SH-SY5Y (cell line): ENCODE results near the gene PPFIBP2.

Source experiments
- GATA2 ChIP-seq: IDR thresholded peaks from 2 replicates; pipeline ENCODE4 v1.6.1; 2011; ENCODE audit warnings: mild to moderate bottlenecking, low read depth, low read length
- GATA3 ChIP-seq: IDR thresholded peaks from 2 replicates; pipeline ENCODE4 v1.6.1; 2011; ENCODE audit warnings: low read depth, mild to moderate bottlenecking, low read length, moderate library complexity

The PPFIBP2 gene

DNA sequence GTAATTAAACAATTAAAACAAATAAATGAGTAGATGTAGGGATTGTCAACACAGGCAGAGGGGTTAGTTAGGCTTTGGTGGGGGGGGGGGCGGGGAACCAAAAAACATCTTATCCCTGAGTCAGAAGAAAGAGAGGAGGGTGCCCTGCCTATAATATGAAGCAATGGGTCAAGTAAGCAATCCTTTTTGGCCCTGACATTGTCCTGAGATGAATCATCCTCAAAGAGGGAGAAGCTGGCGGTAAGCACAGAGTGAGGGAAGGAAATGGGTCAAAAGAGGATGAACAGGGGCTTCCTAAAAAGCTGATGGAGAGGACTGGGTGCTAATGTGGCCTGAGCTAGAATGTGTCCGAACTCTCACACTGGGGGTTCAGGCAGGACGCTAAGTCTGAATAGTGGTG is 23.7 kb upstream of the PPFIBP2 start:
- no peak for TF ChIP-seq GATA2
- no peak for TF ChIP-seq GATA3

DNA sequence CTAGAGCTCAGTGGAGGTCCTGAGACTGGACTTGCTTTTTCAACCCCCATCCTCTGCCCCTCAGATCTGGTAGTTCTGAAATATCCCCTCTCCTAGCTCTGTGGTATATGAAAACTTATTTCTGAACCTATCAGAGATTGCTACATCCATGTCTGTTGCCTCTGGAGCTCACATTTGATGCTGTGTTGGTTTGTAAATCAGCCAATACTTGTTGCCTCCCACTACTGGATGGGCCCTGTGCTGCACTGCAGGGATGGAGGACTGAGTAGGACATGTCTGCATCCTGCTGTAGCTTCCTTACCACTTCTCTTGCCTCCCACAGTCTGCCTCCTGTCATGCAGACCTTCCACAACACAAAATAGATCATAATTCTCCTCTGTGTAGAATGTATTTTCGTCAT is 23.3 kb upstream of the PPFIBP2 start:
- no peak for TF ChIP-seq GATA2
- TF ChIP-seq GATA3 = no peak

DNA sequence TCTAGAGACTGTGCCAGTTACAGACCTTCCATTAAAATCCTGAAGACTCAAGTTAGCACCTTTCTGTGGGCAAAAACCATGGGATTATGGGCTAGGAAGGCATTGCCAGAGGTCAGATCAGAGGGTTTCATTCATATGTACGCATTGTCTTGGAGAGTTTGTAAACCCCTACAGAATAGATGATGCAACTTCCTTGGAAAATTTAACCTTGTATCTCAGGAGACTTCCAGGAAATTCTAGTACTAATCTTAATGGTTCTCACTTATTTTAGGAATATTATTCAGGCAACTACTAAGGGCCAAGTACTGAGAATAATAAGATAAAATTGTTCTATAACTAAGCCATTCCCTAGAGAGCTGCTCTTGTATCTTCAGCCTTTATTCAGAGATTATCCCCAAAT is 21.5 kb upstream of the PPFIBP2 start:
- TF ChIP-seq GATA2 (no peak), GATA3 (no peak)

DNA sequence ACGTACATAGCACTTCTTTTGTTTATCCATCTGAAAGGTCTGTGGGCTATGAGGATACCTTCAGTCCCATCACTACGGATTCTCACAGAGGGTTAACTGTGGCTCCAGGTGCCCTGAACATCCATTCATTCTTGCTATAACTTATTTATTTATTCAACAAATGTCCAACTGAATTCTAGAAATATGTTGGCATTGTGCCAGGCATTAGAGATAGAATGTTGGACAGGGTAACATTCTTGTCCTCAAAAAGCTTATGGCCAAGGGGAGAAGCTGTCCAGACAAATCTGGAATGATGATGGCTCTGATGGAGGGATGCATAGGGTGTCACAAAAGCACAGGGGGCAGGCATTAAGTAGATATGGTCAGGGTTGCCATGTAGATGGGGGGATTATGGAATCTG is 20.1 kb upstream of the PPFIBP2 start:
- TF ChIP-seq GATA2 (no peak), GATA3 (no peak)

DNA sequence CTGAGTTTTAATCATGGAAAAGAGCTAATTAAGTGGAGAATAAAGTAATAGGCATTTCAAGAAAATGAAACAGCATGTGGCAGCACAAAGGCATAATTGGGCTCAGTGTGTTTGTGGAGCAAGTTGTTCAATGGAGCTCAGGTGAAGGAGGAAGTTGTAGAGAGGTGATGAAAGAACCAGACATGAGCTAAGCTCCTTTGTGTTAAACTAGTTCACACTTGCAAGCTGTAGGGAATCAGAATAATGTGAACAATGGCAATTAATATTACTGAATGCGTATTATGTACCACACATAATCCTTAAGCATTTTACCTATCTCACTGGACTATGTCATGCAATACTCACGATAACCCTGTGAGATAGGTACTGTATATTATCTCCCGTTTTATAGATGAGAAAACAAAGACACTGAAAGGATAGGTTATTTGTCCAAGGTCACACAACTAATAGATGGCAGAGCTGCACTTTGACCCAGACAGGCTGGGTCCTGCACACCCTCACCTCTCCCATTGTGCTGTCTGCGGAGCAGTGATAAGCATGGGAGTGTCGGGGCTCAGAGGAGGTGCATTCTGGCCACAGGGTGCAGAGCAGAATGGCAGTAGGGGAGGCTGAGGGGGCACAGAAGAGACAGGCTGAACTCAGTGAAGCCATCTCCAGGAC is 19.6 kb upstream of the PPFIBP2 start:
- TF ChIP-seq GATA2 = no peak
- TF ChIP-seq GATA3 = no peak

DNA sequence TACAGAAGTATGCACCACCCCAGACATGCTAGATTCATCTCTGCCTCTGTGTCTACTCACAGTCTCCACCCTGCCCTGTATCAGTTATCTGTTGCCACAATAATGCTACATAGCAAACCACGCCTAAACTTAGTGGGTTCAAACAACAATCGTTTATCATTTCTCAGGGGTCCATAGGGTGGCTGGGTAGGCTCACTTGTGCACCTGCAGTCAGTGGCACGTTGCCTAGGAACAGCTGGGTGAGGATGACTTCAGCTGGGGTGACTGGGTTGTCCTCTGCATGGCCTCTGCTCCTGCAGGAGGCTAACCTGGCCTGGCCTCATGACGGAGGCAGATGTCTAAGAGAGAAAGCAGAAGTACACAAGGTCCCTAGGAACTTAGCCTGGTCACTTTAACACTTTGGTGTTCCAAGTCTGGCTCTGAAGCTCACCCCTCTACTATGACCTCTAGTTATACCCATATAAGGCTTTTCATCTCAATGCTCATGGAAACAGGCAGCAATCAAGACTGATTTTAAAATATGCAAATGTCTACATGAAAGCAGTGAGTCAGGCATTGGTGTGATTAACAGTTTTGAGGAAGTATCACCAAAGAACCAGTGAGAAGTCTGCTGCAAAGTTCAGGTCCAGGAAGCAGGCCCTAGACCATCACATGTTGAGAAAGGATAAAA is 17.8 kb upstream of the PPFIBP2 start:
- no peak for TF ChIP-seq GATA2
- TF ChIP-seq GATA3 = no peak

DNA sequence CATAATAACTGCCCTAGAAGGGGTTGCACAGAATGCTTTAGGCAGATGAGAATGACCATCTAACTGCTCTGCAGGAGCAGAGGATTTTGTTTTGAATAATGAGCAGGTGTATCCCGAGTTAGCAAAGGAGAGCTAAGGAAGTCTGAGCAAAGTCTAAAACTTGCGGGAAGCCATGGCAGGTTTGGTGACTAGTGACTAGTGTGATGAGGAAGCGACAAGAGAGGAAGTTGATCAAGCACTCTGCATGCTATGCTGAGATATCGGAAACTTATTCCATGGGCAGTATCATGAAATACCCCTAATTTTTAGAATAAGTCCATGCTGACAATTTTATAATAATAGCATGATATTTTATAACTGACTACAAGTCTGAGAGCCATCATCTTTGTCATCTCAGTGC is 15.6 kb upstream of the PPFIBP2 start:
- TF ChIP-seq GATA2 = no peak
- no peak for TF ChIP-seq GATA3

DNA sequence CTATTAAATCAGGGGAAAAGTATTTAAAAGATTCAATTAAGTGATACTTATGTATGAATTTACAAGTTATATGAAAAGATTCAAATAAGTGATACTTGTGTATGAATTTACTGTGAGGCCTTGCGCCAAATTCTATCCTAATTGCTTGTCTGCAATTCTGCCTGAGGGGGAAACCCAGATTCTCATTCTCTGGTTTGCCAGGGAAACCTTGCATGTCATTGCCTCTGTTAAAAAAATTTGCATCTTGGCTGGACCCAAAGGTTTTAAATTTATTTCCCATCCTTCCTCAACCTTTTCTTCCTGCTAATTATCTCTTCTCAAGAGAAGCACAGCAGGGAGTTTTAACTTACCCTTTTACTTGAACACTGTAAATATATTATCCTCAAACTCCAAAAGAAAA is 14.7 kb upstream of the PPFIBP2 start:
- no peak for TF ChIP-seq GATA2
- no peak for TF ChIP-seq GATA3

DNA sequence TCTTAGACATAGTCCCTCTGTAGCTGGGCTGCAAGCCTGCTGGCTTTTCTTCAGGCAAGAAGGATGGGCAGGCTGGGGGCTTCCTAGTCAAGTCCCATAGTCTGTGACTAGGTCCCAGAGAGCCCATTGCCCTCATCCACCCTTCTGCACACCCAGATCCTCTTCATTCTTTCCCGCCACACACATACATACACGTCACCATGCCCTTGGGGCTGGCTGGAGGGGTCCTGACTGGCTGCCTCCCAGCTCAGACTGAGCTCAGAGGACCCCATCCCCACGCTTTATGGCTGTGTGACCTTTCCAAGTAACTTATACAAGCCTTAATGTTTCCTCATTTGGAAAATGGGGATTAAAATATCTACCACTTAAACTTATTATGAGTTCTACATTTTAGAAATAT is 13.5 kb upstream of the PPFIBP2 start:
- TF ChIP-seq GATA3 (no peak), GATA2 (no peak)

DNA sequence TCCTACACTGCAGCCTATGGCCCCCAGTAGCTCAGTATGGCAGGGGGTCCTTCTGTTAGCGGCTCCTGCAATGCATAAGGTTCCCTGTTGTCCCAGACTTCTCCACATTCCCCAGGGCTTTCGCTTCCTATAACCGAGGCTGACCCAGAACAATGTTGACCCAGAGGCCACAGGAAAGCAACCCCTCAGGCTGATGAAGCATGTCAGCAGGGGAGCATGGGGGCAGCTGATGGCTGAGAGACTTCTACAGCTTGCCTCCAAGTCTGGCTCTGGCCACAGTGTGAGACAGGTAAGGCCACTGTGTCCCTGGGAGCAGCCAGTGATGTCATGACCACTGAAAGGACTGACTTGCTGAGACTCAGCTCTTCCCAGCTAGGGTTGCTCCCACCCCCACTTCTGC is 12.5 kb upstream of the PPFIBP2 start:
- TF ChIP-seq GATA3 = no peak
- no peak for TF ChIP-seq GATA2

DNA sequence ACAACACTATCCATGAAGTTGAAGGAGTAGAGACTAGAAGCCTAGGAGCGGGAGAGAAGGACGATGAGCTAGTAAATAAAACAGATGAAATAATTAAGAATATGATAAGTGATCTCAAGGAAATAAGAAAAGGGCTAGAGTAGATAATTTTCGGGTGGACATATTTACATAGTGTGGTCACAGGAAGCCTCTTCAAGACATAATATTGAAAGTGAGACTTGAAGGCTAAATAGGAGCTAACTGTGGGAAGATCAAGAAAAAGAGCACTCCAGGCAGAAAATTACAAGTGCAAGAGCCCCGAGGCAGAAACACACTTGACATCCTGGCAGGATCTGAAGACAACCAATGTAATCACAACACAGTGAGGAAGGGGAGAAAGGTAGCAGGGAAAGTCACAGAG is 11.9 kb upstream of the PPFIBP2 start:
- TF ChIP-seq GATA2 (no peak), GATA3 (no peak)

DNA sequence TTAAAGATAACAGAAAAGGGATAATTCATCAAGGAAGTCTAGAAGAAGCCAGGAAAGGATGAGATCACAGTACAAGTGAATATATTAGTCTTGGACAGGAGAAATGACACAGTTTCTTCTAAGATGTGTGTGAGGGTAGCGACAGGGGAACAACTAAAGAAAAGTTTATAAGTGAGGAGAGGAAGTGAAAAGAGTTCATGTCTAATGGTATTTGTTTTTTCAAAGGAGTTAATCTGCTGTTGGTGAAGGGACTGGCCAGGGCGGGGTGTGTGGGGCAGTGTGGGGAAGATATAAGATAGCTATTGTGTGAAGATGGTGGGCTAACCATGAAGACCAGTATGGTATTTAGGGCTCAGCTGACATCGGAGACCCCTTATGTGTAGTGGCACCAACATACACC is 7.6 kb upstream of the PPFIBP2 start:
- TF ChIP-seq GATA3 = no peak
- no peak for TF ChIP-seq GATA2

DNA sequence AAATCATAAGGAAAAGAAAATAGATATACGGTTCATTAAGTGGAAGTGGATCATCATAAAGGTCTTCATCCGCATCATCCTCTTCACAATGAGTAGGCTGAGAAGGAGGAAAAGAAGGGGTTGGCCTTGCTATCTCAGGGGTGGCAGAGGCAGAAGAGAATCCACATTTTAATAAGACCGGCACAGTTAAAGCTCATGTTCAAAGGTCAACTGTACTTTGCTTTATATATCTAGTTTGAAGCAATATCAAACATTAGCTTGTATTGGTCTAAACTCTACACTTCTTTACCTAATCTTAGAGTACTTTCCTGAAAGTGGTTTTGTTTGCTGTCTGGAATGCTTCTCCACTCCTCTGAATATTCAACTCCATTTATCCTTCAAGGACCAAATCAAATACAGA is 5.7 kb upstream of the PPFIBP2 start:
- TF ChIP-seq GATA2 = no peak
- TF ChIP-seq GATA3 = no peak

DNA sequence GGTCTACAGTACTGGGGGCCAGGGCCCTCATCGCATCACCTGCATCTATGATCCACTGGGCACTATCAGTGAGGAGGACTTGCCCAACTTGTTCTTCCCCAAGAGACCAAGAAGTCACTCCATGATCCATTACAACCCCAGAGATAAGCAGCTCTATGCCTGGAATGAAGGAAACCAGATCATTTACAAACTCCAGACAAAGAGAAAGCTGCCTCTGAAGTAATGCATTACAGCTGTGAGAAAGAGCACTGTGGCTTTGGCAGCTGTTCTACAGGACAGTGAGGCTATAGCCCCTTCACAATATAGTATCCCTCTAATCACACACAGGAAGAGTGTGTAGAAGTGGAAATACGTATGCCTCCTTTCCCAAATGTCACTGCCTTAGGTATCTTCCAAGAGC is 3.8 kb upstream of the PPFIBP2 start:
- no peak for TF ChIP-seq GATA2
- TF ChIP-seq GATA3 = no peak

DNA sequence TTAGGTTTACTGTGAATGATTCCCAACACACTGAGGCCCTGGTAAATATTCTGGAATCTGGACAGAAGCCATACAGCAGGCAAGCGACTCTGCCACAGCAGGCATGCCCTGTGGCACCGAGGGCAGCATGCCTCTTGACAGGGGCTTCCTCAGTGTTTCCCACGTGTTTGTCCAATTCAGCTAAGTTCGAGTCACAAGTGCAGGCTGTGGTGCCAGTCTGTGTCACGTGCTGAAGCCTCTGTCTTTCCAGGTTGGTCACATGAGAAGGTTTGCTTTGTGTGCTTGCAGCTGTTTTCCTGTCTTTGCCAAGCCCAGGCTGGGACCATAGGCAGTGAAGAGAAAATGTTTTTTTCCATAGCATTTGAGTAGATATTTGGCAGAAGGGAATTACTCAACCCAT is 2.4 kb upstream of the PPFIBP2 start:
- TF ChIP-seq GATA2 = no peak
- no peak for TF ChIP-seq GATA3

DNA sequence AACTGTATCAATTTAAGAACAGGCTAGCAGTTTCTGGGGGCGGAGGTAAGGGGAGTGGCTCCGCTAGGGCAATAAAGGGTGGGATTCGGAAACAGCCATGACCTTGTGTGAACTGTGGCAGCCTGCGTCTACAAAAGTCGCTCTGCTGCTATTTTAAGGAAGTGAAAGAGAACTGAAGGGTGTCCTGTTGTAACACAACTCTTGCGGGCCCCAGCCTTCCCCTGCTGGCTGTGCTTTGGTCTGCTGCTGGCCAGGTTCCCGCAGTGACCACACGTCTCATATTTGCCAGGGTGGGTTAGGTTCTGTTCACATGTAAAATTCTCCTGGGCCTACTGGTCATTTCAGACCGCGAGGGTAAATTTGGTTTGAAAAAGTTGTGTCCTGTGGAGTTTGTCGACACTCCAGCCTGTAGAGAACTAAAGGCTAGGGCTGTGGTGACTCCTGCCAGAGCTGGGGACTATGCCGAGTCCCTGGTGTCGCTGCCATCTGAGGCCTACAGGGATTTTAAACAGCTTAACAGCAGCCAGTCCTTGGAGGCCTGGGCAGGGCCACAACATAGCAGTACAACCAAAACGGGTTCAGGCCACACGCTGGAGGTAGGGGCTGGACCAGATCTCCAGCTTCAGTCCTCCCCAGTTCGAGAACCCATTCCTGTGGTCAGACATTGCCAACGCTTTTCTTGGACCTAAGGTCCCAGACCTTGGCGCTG is 1.1 kb upstream of the PPFIBP2 start:
- TF ChIP-seq GATA3 (no peak), GATA2 (no peak)
